ENCODE data around the gene REEP1.
"Not testable (repeated sequence)": the region's sequence is repeated elsewhere in the genome, so short reads cannot be mapped to it uniquely, and the experiment has no call there.

REEP1 gene

GRCh38 chr2:86367499-86367777 lies 30.0 kb upstream of the REEP1 start:
- no peak overlapping the region for H3K9ac ChIP-seq (ENCODE audit: low read depth, low read length)
- H3K27me3 ChIP-seq (ENCODE audit: control insufficient read depth, insufficient read depth, low read length) = peaks cover 12% of the 10 kb centered on the region
- no peaks in the 10 kb centered on the region for H3K4me1 ChIP-seq (ENCODE audit: control insufficient read depth, insufficient read depth, low read length)
- H3K9me3 ChIP-seq (replicated peaks; ENCODE audit: low read length) = no peaks in the 10 kb centered on the region
- no peaks in the 10 kb centered on the region for H3K36me3 ChIP-seq (ENCODE audit: insufficient read depth, low read length)
- H3K4me3 ChIP-seq (ENCODE audit: low read length) = no peak overlapping the region
- H3K4me2 ChIP-seq (ENCODE audit: low read length) = no peak overlapping the region

GRCh38 chr2:86366651-86367498 lies 29.4 kb upstream of the REEP1 start:
- no peaks in the 10 kb centered on the region for H3K9me3 ChIP-seq (replicated peaks; ENCODE audit: low read length)
- no peaks in the 10 kb centered on the region for H3K4me1 ChIP-seq (ENCODE audit: control insufficient read depth, insufficient read depth, low read length)
- no peak overlapping the region for H3K9ac ChIP-seq (ENCODE audit: low read depth, low read length)
- no peaks in the 10 kb centered on the region for H3K36me3 ChIP-seq (ENCODE audit: insufficient read depth, low read length)
- no peak overlapping the region for H3K4me2 ChIP-seq (ENCODE audit: low read length)
- peaks cover 12% of the 10 kb centered on the region for H3K27me3 ChIP-seq (ENCODE audit: control insufficient read depth, insufficient read depth, low read length)
- H3K4me3 ChIP-seq (ENCODE audit: low read length) = no peak overlapping the region

- H3K9ac ChIP-seq (ENCODE audit: low read depth, low read length) = no peak overlapping the region
- no peaks in the 10 kb centered on the region for H3K9me3 ChIP-seq (replicated peaks; ENCODE audit: low read length)
- H3K4me1 ChIP-seq (ENCODE audit: control insufficient read depth, insufficient read depth, low read length) = no peaks in the 10 kb centered on the region
- H3K4me3 ChIP-seq (ENCODE audit: low read length) = no peak overlapping the region
- no peak overlapping the region for H3K4me2 ChIP-seq (ENCODE audit: low read length)
- peaks cover 23% of the 10 kb centered on the region for H3K27me3 ChIP-seq (ENCODE audit: control insufficient read depth, insufficient read depth, low read length)
- no peaks in the 10 kb centered on the region for H3K36me3 ChIP-seq (ENCODE audit: insufficient read depth, low read length)
Measured at GRCh38 chr2:86364894-86365293, 27.5 kb upstream of the REEP1 start.

- Histone ChIP-seq H3K9ac (ENCODE audit: low read depth, low read length) (no peak overlapping the region), H3K36me3 (ENCODE audit: insufficient read depth, low read length) (no peaks in the 10 kb centered on the region), H3K27me3 (ENCODE audit: control insufficient read depth, insufficient read depth, low read length) (peaks cover 27% of the 10 kb centered on the region), H3K4me1 (ENCODE audit: control insufficient read depth, insufficient read depth, low read length) (no peaks in the 10 kb centered on the region), H3K4me2 (ENCODE audit: low read length) (no peak overlapping the region), H3K9me3 (replicated peaks; ENCODE audit: low read length) (no peaks in the 10 kb centered on the region), H3K4me3 (ENCODE audit: low read length) (no peak overlapping the region)
Measured at GRCh38 chr2:86360776-86361175, 23.4 kb upstream of the REEP1 start.

- Histone ChIP-seq H3K36me3 (ENCODE audit: insufficient read depth, low read length) (no peaks in the 10 kb centered on the region), H3K4me2 (ENCODE audit: low read length) (no peak overlapping the region), H3K9me3 (replicated peaks; ENCODE audit: low read length) (no peaks in the 10 kb centered on the region), H3K9ac (ENCODE audit: low read depth, low read length) (no peak overlapping the region), H3K4me3 (ENCODE audit: low read length) (no peak overlapping the region), H3K4me1 (ENCODE audit: control insufficient read depth, insufficient read depth, low read length) (no peaks in the 10 kb centered on the region), H3K27me3 (ENCODE audit: control insufficient read depth, insufficient read depth, low read length) (peaks cover 30% of the 10 kb centered on the region)
Measured at GRCh38 chr2:86358957-86359356, 21.5 kb upstream of the REEP1 start.

GRCh38 chr2:86357392-86357963 lies 20.1 kb upstream of the REEP1 start:
- Histone ChIP-seq H3K4me2 (ENCODE audit: low read length) (no peak overlapping the region), H3K4me3 (ENCODE audit: low read length) (no peak overlapping the region), H3K36me3 (ENCODE audit: insufficient read depth, low read length) (no peaks in the 10 kb centered on the region)

GRCh38 chr2:86352727-86353221 lies 15.3 kb upstream of the REEP1 start:
- no peak overlapping the region for H3K4me3 ChIP-seq (ENCODE audit: low read length)
- no peaks in the 10 kb centered on the region for H3K9me3 ChIP-seq (replicated peaks; ENCODE audit: low read length)
- H3K27me3 ChIP-seq (ENCODE audit: control insufficient read depth, insufficient read depth, low read length) = peaks cover 20% of the 10 kb centered on the region
- H3K36me3 ChIP-seq (ENCODE audit: insufficient read depth, low read length) = no peaks in the 10 kb centered on the region
- no peak overlapping the region for H3K9ac ChIP-seq (ENCODE audit: low read depth, low read length)
- H3K4me1 ChIP-seq (ENCODE audit: control insufficient read depth, insufficient read depth, low read length) = no peaks in the 10 kb centered on the region
- H3K4me2 ChIP-seq (ENCODE audit: low read length) = no peak overlapping the region

More at GRCh38 chr2:86357392-86357963, 20.1 kb upstream of the REEP1 start:
- Histone ChIP-seq H3K9ac (ENCODE audit: low read depth, low read length) (no peak overlapping the region), H3K4me1 (ENCODE audit: control insufficient read depth, insufficient read depth, low read length) (no peaks in the 10 kb centered on the region), H3K9me3 (replicated peaks; ENCODE audit: low read length) (no peaks in the 10 kb centered on the region), H3K27me3 (ENCODE audit: control insufficient read depth, insufficient read depth, low read length) (peaks cover 31% of the 10 kb centered on the region)

- Histone ChIP-seq H3K36me3 (ENCODE audit: insufficient read depth, low read length) (no peaks in the 10 kb centered on the region), H3K4me2 (ENCODE audit: low read length) (no peak overlapping the region), H3K4me1 (ENCODE audit: control insufficient read depth, insufficient read depth, low read length) (no peaks in the 10 kb centered on the region), H3K9me3 (replicated peaks; ENCODE audit: low read length) (no peaks in the 10 kb centered on the region), H3K4me3 (ENCODE audit: low read length) (no peak overlapping the region), H3K9ac (ENCODE audit: low read depth, low read length) (no peak overlapping the region), H3K27me3 (ENCODE audit: control insufficient read depth, insufficient read depth, low read length) (peaks cover 25% of the 10 kb centered on the region)
Measured at GRCh38 chr2:86352137-86352726, 14.8 kb upstream of the REEP1 start.

- Histone ChIP-seq H3K4me2 (ENCODE audit: low read length) (no peak overlapping the region), H3K27me3 (ENCODE audit: control insufficient read depth, insufficient read depth, low read length) (peaks cover 26% of the 10 kb centered on the region), H3K4me1 (ENCODE audit: control insufficient read depth, insufficient read depth, low read length) (no peaks in the 10 kb centered on the region), H3K9ac (ENCODE audit: low read depth, low read length) (no peak overlapping the region), H3K4me3 (ENCODE audit: low read length) (no peak overlapping the region), H3K36me3 (ENCODE audit: insufficient read depth, low read length) (no peaks in the 10 kb centered on the region), H3K9me3 (replicated peaks; ENCODE audit: low read length) (no peaks in the 10 kb centered on the region)
Measured at GRCh38 chr2:86350751-86351150, 13.3 kb upstream of the REEP1 start.

- H3K9ac ChIP-seq (ENCODE audit: low read depth, low read length) = no peak overlapping the region
- H3K9me3 ChIP-seq (replicated peaks; ENCODE audit: low read length) = no peaks in the 10 kb centered on the region
- H3K4me2 ChIP-seq (ENCODE audit: low read length) = no peak overlapping the region
- no peaks in the 10 kb centered on the region for H3K4me1 ChIP-seq (ENCODE audit: control insufficient read depth, insufficient read depth, low read length)
- no peak overlapping the region for H3K4me3 ChIP-seq (ENCODE audit: low read length)
- peaks cover 28% of the 10 kb centered on the region for H3K27me3 ChIP-seq (ENCODE audit: control insufficient read depth, insufficient read depth, low read length)
- no peaks in the 10 kb centered on the region for H3K36me3 ChIP-seq (ENCODE audit: insufficient read depth, low read length)
Measured at GRCh38 chr2:86347401-86347800, 10.0 kb upstream of the REEP1 start.

GRCh38 chr2:86345783-86346370 lies 8.5 kb upstream of the REEP1 start:
- H3K4me1 ChIP-seq (ENCODE audit: control insufficient read depth, insufficient read depth, low read length); H3K36me3 ChIP-seq (ENCODE audit: insufficient read depth, low read length); H3K9me3 ChIP-seq (replicated peaks; ENCODE audit: low read length): not testable (repeated sequence)

More at GRCh38 chr2:86345783-86346370, 8.5 kb upstream of the REEP1 start:
- H3K9ac ChIP-seq (ENCODE audit: low read depth, low read length); H3K4me3 ChIP-seq (ENCODE audit: low read length); H3K4me2 ChIP-seq (ENCODE audit: low read length): not testable (repeated sequence)
- peaks cover 35% of the 10 kb centered on the region for H3K27me3 ChIP-seq (ENCODE audit: control insufficient read depth, insufficient read depth, low read length)
